GM18508 (cell line): ENCODE measurements around the gene NKX2-8.
"Not testable (repeated sequence)": the region's sequence is repeated elsewhere in the genome, so short reads cannot be mapped to it uniquely, and the experiment has no call there.

Experiments
- ATAC-seq: cut with Tn5 transposase; IDR thresholded peaks from one replicate; pipeline ENCODE4 v1.9.1; 2021; ENCODE audit warnings: moderate number of reproducible peaks; ENCODE audit not compliant: insufficient read depth, unreplicated experiment

NKX2-8 gene

DNA sequence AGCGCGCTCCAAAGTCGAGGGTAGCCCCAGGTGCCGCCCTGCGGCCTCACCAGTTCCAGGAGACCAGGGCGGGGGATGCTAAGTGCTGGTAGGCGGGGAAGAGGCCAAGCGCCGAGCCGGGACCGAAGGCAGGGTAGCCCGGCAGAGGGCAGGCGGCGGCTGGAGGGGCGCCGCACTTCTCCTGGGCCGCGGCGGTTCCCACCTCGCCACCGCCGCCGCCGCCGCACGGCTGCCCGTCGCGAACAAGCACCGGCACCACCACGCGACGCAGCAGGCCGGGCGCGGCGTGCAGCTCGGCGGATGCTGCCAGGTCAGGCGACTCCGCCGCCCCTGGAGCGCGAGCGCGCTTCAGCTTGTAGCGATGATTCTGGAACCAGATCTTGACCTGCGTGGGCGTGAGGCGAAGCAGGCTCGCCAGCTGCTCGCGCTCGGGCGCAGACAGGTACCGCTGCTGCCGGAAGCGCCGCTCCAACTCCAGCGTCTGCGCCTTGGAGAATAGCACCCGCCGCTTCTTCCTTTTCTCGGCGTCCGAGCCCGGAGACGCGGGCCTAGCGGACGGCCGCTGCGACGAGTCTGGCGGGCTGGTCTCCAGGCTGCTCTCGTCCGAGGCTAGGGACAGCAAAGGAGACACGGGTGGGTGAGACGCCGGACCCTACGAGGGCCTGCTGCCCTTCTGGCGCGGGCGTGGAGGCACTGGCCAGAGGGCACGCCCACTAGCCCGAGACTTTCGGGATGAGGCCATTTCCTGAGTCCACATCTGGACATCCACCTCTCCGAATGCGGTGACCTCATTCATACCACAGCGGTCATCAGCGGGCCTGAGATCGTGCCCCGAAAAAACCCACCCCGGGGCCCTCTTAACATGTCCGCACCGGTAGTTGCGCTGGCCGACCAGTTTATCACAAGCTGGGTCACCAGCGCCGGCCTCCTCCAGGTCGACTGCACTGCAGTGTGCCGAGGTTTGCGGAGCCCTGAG lies 1.3 kb downstream of the NKX2-8 start:
- no peak for ATAC-seq

DNA sequence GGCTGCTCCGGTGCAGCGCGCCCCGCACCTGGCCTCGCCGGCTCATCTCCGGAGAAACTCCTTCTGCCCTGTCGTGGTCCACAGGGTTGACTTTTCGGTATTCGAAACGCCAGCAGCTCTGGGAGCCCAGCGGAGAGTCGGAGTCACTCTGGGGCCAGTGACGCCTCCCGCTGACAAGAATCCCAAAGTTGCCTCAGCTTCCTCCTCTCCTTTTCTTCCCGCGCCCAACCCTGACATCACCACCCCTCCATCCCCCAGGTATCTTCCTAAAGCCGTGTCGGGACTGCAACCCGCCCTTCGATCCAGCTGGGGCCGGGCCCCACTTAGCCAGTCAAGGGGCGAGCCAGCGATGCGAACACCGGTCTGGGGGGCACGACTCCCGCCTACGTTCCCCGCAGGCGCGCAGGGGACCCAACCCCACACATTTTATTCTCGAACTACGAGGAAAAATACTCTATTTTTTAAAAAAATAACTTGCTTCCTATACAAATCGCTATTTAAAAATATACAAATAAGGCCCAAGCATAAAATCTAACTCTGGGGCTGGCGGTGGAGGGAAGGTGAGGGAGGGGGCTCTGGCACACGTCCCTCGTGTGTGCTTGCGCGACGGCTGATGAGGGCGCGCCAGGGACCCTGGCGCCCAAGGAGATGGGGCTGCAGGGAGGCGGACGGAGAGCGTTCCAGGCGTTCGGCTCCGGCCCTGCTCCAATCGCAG lies 2.1 kb downstream of the NKX2-8 start:
- ATAC-seq: no peak

DNA sequence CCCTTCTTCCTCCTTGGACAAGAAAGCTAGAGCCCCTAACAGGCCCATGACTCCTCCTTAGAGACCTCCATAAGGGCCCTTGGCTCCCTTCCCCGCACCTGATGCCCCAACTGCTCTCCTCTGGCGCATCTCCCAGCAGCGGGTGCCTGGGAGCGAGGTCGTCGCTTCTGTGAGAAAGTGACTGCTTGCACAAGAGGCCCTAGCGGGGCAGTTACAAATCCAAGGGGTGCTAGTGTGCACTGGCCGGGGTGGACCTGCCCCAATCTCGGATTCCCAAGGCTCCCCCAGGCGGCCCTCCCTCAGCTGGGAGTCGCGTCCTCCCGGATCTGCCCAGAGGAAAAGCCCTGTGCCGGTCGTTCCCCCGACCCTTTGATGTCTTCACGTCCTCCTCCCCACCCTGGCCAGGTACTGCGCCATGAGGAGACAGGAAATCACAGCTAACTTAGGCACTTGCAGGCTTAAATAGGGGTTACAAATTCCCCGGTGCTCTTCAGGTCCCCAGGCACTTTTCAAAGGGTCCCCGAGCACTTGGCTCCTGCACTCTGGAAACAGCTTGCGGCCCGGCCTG lies 2.8 kb downstream of the NKX2-8 start:
- no peak for ATAC-seq

DNA sequence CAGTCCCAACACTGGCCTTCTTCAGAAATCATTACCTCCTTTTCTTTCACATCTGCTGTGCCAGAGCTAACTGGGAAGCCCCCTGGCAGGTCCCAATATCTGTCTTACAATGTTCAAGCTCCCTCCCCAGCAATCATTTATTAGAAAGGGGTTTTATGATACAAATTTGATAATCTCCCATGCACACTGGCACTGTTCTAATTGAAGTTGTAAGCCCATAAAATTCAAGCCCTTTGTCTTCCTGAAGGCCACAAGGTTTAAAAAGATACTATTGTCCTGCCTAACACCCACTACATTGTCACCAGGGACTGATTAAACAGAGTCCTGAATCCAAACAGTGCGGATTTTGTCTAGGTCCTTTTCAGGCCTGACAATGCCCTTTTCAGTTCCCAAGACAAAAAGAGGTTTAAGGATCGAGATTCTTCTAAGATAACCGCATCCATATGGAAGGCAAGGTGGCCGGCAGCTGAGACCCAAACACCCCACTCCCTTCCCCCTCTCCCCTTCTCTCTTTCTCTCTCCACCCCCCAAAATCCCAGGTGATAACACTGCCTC lies 3.3 kb downstream of the NKX2-8 start:
- no peak for ATAC-seq

DNA sequence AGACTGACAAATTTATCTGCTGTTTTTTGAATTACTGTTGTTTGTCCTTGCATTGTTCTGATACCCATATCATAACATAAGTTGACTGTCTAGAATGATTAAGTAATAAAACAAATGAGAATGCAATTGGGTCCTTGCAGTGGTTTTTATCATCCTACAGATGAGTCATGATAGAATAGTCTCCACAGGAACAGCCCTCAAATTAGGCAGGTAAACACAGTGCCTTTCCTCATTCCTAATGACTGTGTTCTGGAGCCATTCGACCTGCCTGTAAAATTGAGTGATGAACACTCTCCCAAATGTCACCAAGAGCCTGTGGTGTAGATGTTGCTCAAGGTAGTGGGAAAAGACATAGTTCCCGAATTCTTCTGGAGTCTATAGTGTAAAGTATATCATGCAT lies 12.3 kb downstream of the NKX2-8 start:
- ATAC-seq: no peak

DNA sequence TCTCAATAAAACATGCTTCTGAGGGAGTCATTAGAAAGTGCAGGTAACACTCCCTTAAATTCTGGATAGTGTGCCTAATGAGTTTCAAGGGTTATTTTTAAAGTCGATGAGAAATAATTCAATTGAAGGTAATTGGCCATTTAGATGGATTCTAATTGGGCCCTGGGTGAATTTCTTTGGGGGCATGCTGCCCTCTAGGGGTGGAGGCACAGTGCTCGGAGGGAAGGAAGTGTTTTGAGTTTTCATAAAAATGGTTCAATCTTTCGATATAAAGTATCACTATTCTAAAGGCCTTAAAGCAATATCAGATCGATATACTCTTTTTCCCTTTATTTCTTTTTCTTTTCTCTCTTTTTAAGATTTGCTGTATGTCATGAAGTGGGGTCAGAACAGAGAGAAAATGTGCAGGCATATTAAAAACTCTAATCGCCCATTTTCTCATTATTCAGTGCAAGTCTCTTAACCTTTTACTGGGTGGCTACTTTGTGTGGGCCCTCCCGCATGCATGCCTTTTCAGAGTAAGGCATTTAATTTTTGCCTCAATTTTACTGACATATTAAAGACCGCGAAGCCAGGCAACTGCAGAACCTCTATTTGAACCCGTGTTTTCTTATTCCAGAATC lies 25.5 kb downstream of the NKX2-8 start:
- no peak for ATAC-seq

DNA sequence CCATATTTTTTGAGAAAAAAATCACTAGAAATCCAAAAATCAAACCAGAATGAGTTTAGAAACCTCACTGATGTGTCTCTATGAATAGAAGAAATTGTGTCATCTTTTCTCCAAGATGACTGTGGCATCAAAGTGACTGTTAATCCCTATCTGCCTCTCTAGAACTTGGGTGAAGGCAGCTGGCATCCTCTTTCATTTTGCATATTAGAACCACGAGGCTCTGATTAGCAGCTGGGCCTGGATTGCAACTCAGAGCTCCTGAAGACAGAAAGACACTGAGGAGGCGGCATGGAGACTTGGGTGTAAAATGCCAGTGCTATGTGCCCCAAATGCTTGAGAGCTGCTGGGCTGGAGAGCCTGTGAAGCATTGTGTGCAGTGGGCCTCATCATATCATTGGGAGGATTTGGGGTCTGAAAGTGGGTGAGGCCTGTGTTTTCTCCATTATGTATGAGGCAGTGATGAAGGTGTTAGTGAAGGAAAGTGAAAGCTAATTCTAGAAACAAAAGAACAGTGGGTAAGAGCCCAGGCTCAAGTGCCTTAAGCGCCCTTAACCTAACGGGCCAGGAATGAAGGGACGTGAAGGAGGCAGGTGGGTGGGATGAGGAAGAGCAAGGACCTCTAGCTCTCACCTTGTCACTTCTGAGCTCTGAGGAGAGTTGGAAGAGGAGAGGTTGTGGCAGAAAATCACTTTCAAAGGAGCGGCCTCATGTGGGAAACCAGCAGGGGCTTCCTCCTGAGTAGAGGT lies 26.2 kb downstream of the NKX2-8 start:
- no peak for ATAC-seq

DNA sequence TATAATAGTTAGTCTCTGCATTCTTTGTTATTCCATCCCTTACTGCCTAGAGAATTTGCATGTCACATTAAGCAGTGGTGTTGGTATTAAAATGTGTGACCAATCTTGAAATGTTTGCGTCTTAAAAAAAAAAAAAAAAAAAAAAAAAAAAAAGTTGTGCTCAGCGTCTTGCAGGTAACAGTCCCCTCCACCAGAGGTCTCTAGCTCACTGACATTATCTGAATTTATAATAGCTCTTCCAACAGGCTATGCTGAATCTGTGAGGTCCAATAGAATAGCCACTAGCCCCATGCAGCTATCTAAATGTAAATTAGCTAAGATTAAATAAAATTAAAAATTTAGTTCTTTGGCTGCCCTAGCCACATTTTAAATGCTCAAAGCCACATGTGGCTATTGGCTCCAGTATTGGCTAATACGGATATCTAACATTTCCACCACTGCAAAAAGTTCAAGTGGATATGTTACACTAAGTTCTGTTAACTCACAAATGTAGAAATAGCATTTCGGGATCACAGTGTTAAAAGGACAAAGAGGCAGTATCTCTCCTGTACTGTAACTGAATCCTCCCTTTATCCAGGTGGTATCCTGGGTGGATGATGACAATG lies 28.7 kb downstream of the NKX2-8 start:
- no peak for ATAC-seq

DNA sequence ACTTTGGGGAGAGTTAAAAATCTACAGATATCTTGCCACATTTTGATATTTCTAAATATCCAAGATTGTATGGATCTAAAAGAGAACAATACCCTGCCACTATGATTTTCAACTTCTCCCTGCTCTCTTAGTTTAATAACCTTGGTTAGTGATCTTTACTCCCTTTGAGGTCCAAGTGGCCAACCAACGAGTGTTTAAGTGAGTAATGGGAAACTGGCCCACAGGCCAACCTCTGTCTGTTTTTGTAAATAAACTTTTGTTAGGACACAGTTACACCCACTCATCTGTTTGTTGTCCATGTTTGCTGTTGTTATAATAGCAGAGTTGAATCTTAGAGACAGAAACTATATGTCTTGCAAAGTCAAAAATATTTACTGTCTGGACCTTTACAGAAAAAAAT lies 31.5 kb downstream of the NKX2-8 start:
- no peak for ATAC-seq

DNA sequence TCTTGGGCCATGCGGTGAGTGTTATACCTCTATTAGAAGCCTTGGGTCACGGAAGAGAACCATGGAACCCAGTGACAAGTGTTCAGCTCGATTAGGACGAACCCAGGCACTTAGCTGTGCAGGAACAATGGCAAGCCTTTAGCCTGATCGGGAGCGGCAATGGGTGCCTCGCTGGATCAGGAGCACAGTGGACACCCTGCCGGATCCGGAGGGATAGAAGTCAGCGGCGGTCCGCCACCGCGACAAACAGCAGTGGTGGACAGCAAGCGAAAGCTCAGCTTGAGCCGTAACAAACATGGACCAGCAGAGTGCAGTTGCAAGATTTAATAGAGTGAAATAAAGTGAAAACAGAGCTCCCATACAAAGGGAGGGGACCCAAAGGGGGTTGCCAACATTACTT lies 38.1 kb downstream of the NKX2-8 start:
- not testable (repeated sequence) for ATAC-seq

DNA sequence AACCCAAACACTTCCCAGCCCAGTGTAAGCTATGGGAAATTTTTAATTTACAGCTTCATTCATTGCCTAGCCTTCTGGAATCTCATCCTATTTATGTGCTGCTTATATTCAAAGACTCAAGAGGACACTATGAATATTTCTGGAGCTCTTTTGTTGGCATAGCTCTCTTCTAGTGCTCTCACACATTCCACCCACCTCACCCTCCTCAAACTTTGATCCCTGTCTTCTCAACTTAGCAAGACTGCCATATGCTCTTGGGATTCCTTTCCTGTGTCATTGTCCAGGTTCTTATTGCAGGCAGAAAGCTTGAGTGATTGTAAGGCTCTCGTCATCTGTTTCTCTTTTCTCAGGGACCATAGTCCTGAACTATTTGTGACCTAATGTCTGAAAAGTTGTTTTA lies 44.4 kb downstream of the NKX2-8 start:
- ATAC-seq: no peak
